Measurements from ENCODE around the gene NADSYN1.

- no peak for TF ChIP-seq CTCF (IDR thresholded peaks at IDR 0.05)
- TF ChIP-seq ZNF416 (CRISPR knock-in tag; IDR thresholded peaks at IDR 0.05), result no peak
- no peak for TF ChIP-seq TCF7 (CRISPR knock-in tag; IDR thresholded peaks at IDR 0.05; ENCODE audit: low read depth)
- no peak for TF ChIP-seq ZNF263 (CRISPR knock-in tag; IDR thresholded peaks at IDR 0.05; ENCODE audit: low read depth)
- TF ChIP-seq SOX15 (CRISPR knock-in tag; IDR thresholded peaks at IDR 0.05), result no peak
- no peak for TF ChIP-seq ATF2 (CRISPR knock-in tag; IDR thresholded peaks at IDR 0.05; ENCODE audit: borderline replicate concordance, low read depth)
- TF ChIP-seq ZBTB21 (CRISPR knock-in tag; IDR thresholded peaks at IDR 0.05; ENCODE audit: borderline replicate concordance), result no peak
- no peak for TF ChIP-seq MAX (CRISPR knock-in tag; IDR thresholded peaks at IDR 0.05)
- no peak for TF ChIP-seq ESRRA (CRISPR knock-in tag; IDR thresholded peaks at IDR 0.05; ENCODE audit: borderline replicate concordance)
Observed at GRCh38 chr11:71496421-71496820, 43.4 kb downstream of the NADSYN1 start.

Measured in WTC11 (cell line).